GM12891 (cell line): ENCODE data around the gene COQ10B.
"Not testable (repeated sequence)": the region's sequence is repeated elsewhere in the genome, so short reads cannot be mapped to it uniquely, and the experiment has no call there.

ENCODE experiments used
- DNase-seq: peaks from one replicate; pipeline ENCODE4 v3.0.0; 2011; ENCODE audit warnings: low spot score; ENCODE audit not compliant: insufficient read length
- FAIRE-seq: peaks from 2 replicates; lab custom pipeline; 2011; peaks lifted over from hg19 to GRCh38; lab: Jason Lieb, UNC
- PAX5 ChIP-seq: IDR thresholded peaks from 2 replicates; pipeline ENCODE4 v1.6.1; 2011; ENCODE audit warnings: low read length, moderate library complexity, mild to moderate bottlenecking; ENCODE audit not compliant: insufficient read depth, severe bottlenecking
- POLR2A ChIP-seq: IDR thresholded peaks from 2 replicates; pipeline ENCODE4 v1.6.1; 2011; ENCODE audit warnings: low read depth, low read length, control low read depth
- POLR2AphosphoS5 ChIP-seq: IDR thresholded peaks from 2 replicates; pipeline ENCODE4 v1.6.1; 2011; ENCODE audit warnings: low read depth, low read length, control low read depth
- POU2F2 ChIP-seq: IDR thresholded peaks from 2 replicates; pipeline ENCODE4 v1.6.1; 2011; ENCODE audit warnings: low read depth, mild to moderate bottlenecking, control low read depth, low read length, moderate library complexity
- SPI1 ChIP-seq: IDR thresholded peaks from 2 replicates; pipeline ENCODE4 v1.6.1; 2011; ENCODE audit warnings: low read depth, low read length, control low read depth
- TAF1 ChIP-seq: IDR thresholded peaks from 2 replicates; pipeline ENCODE4 v1.6.1; 2011; ENCODE audit warnings: low read depth, low read length, control low read depth

Gene COQ10B

GRCh38 chr2:197431858-197432257 lies 21.5 kb upstream of the COQ10B start:
- DNase-seq (no peak), FAIRE-seq (no peak)
- TF ChIP-seq POLR2A (no peak), SPI1 (no peak), POU2F2 (no peak), PAX5 (no peak), POLR2AphosphoS5 (no peak), TAF1 (no peak)

GRCh38 chr2:197432527-197432926 lies 20.8 kb upstream of the COQ10B start:
- FAIRE-seq, DNase-seq: not testable (repeated sequence)

- DNase-seq, result no peak
- FAIRE-seq, result no peak
- TF ChIP-seq POLR2AphosphoS5 (no peak), SPI1 (no peak), PAX5 (no peak), TAF1 (no peak), POU2F2 (no peak), POLR2A (no peak)
Observed at GRCh38 chr2:197433780-197434438, 19.4 kb upstream of the COQ10B start.

- DNase-seq (peak; percentile 79), FAIRE-seq (peak; percentile 96)
- TF ChIP-seq POLR2A (peak; percentile 92), TAF1 (peak; percentile 97), POLR2AphosphoS5 (peak; percentile 92), PAX5 (peak; percentile 60), POU2F2 (no peak; the same call in 1 of the 2 replicates), SPI1 (peak; percentile 58)
Observed at GRCh38 chr2:197434541-197435513, 18.5 kb upstream of the COQ10B start, which contains the start of gene SF3B1. Gene SF3B1 (minus strand): TSS chr2:197435028. CDS start chr2:197434999, 29 bp downstream.

DNA sequence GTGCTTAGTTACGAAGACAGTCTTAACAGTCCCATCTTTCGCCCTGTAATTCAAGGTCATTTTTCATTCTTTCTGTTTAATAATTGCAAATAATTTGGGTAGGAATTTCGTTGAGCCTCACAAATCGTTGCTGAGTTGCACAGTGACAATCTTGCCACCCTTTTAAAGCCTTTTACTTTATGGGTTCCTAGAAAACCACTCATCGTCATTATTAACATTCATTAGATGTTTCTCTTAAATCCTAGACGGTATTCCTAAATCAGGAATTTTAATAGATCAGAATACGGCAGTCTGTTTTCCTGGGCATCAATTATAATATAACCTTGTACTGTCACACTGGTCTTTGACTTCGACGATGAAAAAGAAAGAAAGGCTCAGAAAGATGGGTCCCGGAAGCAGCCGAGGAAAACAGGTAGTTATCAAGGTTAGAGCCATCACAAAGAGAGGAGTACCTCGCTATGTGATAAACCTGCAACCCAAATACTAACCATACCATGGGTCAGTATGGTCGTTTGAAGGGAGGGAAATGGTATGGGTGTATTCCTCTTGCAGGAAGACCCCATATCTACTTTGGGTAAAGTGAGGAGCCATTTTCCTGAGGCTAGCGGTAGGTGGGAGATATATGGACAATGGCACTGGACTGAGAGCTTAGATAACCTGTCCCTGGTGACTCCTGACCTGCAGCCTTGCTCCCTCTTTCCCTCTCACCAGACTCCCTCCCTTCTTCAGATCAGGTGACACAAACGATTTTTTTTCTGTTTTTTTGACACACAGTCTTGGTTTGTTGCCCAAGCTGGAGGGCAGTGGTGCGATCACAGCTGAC lies 17.5 kb upstream of the COQ10B start:
- DNase-seq (no peak), FAIRE-seq (peak; percentile 31)
- TF ChIP-seq SPI1 (no peak), POLR2AphosphoS5 (no peak), TAF1 (no peak), POU2F2 (no peak), POLR2A (no peak), PAX5 (no peak)

DNA sequence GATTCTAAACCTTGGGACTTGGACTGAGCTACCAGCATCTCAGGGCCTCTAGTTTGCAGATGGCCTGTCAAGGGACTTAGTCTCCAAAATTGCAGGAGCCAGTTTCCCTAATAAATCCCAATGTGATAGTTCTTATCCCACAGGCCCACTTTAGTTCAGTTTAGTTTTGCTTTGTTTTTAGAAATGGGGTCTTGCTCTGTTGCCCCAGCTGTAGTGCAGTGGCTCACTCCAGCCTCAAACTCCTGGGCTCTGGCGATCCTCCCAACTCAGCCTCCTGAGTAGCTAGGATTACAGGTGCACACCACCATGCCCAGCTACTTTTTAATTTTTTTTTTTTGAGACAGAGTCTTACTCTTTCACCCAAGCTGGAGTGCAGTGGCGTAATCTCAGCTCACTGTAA lies 16.0 kb upstream of the COQ10B start:
- no peak for DNase-seq
- FAIRE-seq, result no peak
- TF ChIP-seq POLR2AphosphoS5, result no peak
- TF ChIP-seq SPI1, result no peak
- no peak for TF ChIP-seq TAF1
- TF ChIP-seq POU2F2, result no peak
- no peak for TF ChIP-seq PAX5
- TF ChIP-seq POLR2A, result no peak

DNA sequence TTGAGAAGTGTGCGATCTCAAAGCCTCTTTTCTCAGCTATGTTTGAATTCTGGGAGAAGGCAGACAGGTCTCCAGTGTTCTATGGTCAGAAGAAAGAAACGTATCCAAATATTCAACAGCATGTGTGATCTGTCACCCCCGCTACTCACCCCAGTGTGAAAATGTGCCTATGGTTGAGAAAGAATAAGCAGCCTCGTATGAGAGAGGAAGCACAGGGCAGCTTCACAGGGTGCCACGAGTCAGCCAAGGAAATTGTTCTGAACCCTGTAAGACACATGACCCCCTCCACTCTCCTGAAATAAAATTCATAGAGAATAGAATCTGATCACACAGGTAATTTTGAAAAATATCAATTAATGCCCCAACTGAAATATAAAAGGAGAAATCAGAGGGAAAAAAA lies 10.5 kb upstream of the COQ10B start:
- FAIRE-seq (peak; percentile 35), DNase-seq (no peak)
- no peak for TF ChIP-seq TAF1
- TF ChIP-seq POLR2A, result no peak
- no peak for TF ChIP-seq POU2F2
- TF ChIP-seq POLR2AphosphoS5, result no peak
- TF ChIP-seq SPI1, result no peak

DNA sequence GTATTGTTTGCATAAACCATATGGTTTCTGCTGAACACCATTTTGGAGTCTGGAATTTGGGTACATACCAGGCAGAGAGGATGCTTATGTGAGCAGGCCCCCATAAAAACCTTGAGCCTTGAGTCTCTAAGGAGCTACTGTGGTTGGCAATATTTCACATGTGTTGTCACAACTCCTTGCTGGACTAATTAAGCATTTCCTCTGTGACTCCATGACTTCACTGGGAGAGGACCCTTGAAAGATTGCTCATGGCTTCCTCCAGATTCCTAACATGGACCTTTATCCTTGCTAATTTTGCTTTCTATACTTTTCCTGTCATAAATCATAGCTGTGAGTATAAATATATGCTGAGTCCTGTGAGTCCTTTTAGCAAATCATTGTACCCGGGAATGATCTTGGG lies 7.6 kb upstream of the COQ10B start:
- FAIRE-seq, result no peak
- TF ChIP-seq SPI1 (no peak), POLR2AphosphoS5 (no peak), PAX5 (no peak), TAF1 (no peak), POU2F2 (no peak), POLR2A (no peak)
- DNase-seq, result no peak

DNA sequence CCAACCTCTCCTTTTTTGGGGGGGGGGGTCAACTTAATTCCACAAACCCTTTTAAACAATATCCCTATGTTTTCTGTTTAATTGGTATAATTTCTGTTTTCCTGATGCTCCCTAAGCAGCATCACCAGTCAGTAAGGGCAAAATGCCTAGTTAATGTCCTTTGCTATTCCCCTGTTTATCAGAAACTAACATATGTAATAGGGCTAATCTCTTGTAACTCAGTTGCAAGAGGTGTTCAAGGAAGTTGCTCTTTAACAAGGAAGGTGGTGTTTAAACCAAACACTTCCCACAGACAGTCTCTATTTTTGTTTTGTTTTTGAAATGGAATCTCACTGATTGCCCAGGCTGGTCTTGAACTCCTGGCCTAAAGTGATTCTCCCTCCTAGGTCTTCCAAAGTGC lies 6.5 kb upstream of the COQ10B start:
- TF ChIP-seq POLR2A, result no peak
- TF ChIP-seq POU2F2, result no peak
- FAIRE-seq (no peak), DNase-seq (no peak)
